Measurements from ENCODE around the gene POLG2. TPM values are rescaled to one million over a fixed set of nuclear protein-coding genes. Genes with fewer than 3 reads are reported as not detected.

The POLG2 gene
- total RNA-seq, 2 experiments from 2014 or later, result 22.9 to 51.1 TPM

DNA sequence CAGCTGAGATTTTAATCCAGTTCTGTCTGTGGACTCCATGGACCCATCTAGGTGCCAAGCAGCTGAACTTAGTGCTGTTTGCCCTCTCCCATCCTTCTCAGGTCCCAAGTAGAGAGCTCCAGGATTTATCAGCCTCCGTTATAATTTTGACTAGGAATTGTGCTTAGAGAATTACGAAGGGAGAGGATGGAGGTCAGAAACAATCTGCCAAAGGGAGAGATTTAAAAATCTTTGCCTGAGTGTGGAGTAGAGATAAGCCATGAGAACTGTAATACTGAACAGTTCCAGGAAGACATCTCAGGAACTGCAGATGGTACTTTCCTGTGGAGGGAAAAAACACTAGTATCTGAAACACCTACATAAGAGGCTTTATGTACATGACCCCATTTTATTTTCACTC, 36.9 kb upstream of the POLG2 start:
- peaks cover 100% of the 10 kb centered on the region for H3K36me3 ChIP-seq (ENCODE audit: insufficient read depth, low read length)
- TF ChIP-seq, protein P1, sequence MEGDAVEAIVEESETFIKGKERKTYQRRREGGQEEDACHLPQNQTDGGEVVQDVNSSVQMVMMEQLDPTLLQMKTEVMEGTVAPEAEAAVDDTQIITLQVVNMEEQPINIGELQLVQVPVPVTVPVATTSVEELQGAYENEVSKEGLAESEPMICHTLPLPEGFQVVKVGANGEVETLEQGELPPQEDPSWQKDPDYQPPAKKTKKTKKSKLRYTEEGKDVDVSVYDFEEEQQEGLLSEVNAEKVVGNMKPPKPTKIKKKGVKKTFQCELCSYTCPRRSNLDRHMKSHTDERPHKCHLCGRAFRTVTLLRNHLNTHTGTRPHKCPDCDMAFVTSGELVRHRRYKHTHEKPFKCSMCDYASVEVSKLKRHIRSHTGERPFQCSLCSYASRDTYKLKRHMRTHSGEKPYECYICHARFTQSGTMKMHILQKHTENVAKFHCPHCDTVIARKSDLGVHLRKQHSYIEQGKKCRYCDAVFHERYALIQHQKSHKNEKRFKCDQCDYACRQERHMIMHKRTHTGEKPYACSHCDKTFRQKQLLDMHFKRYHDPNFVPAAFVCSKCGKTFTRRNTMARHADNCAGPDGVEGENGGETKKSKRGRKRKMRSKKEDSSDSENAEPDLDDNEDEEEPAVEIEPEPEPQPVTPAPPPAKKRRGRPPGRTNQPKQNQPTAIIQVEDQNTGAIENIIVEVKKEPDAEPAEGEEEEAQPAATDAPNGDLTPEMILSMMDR (conservative IDR thresholded peaks at IDR 0.05; ENCODE audit: low read length), result no peak
- TF ChIP-seq EZH2phosphoT487 (IDR thresholded peaks at IDR 0.05; ENCODE audit: borderline replicate concordance, low read depth, low read length), result no peak
- intact Hi-C loops (cut with micrococcal nuclease; ENCODE audit: unreplicated experiment), result no loop called here
- no TSS peak for BruUV-seq (replicated peaks)
- ChIA-PET CTCF (ENCODE audit: unreplicated experiment) (interaction anchor here (0.5 kb wide), 1 partner anchor 399 kb away, joined by 4 read pairs; no protein-coding TSS in a partner anchor), POLR2A (interaction anchor here (0.8 to 1.7 kb wide), 3 partner anchors 12 to 35 kb away, joined by 3 to 6 read pairs (median 4); no protein-coding TSS in a partner anchor)
- H3K4me2 ChIP-seq (ENCODE audit: low read length), result no peak overlapping the region
- H3K4me3 ChIP-seq (ENCODE audit: low read depth, low read length, poor library complexity, severe bottlenecking), result no peak overlapping the region
- no peaks in the 10 kb centered on the region for H3K4me1 ChIP-seq (ENCODE audit: insufficient read depth, low read length, poor library complexity, severe bottlenecking)
- H3K27ac ChIP-seq (ENCODE audit: low read depth, low read length, poor library complexity, severe bottlenecking), result no peak overlapping the region
- DNase-seq (ENCODE audit: low spot score), result no peak
- H3K9me2 ChIP-seq (ENCODE audit: insufficient read depth, low read length), result no peaks in the 10 kb centered on the region
- H4K20me1 ChIP-seq (ENCODE audit: insufficient read depth, low read length), result no peaks in the 10 kb centered on the region
- no peaks in the 10 kb centered on the region for H3K79me2 ChIP-seq (ENCODE audit: insufficient read depth, low read depth, low read length)
- H2AFZ ChIP-seq (ENCODE audit: low read length), result no peak overlapping the region
- no peaks in the 10 kb centered on the region for H3K9me3 ChIP-seq (ENCODE audit: low read length)

DNA sequence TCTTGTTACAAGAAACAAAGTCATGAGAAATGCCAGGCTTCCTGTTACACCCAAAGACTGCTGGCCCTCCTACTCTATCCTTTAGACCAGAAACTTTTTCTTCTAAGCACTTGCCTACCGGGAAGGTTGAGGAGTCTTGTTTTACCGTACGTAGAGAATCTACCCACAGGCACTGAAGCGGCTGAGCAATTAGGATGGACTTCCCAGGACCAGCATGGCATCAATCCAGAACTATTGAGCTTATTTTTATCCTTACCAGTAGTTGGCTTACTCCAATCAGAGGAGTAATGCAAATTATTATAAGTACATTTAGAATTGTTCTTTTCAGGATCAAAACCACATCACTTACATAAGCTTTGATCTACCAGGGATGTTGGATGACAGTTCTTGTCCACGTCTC, 35.6 kb upstream of the POLG2 start:
- CTCF ChIA-PET (ENCODE audit: unreplicated experiment), result no interaction called here
- intact Hi-C loops (cut with micrococcal nuclease; ENCODE audit: unreplicated experiment), result no loop called here

DNA sequence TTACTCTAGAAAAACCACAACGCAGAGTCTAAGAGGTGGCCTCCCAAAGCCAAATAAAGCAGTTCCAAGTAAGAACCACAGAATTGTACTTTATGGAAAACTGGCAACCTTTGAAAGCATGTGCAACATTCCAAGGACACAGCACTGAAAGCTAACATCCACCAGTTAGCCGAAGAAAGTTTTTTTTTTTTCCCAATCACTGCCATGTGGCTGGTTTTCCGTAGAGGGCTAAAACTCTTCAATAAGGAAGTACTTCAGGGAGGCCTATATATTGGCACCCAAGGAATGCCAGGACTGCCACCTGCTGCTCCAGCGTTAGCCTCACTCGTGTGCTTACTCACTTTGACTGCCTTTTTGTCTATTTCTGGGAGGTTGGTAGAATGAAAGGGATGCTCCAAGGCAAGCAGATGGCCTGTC, 35.1 kb upstream of the POLG2 start:
- no peak overlapping the region for H2AFZ ChIP-seq (ENCODE audit: low read length)
- POLR2A ChIA-PET, result no interaction called here
- peaks cover 100% of the 10 kb centered on the region for H3K36me3 ChIP-seq (ENCODE audit: insufficient read depth, low read length)

More for the DNA sequence above, 35.6 kb upstream of the POLG2 start:
- H4K20me1 ChIP-seq (ENCODE audit: insufficient read depth, low read length), result no peaks in the 10 kb centered on the region
- H3K9me3 ChIP-seq (ENCODE audit: low read length), result no peaks in the 10 kb centered on the region
- peaks cover 100% of the 10 kb centered on the region for H3K36me3 ChIP-seq (ENCODE audit: insufficient read depth, low read length)
- no peak overlapping the region for H3K4me3 ChIP-seq (ENCODE audit: low read depth, low read length, poor library complexity, severe bottlenecking)
- TF ChIP-seq, protein P1 (conservative IDR thresholded peaks at IDR 0.05; ENCODE audit: low read length), result no peak
- TF ChIP-seq EZH2phosphoT487 (IDR thresholded peaks at IDR 0.05; ENCODE audit: borderline replicate concordance, low read depth, low read length), result no peak
- no peak overlapping the region for H2AFZ ChIP-seq (ENCODE audit: low read length)
- H3K27ac ChIP-seq (ENCODE audit: low read depth, low read length, poor library complexity, severe bottlenecking), result no peak overlapping the region
- no peak overlapping the region for H3K4me2 ChIP-seq (ENCODE audit: low read length)
- POLR2A ChIA-PET, result interaction anchor here (0.6 to 1.7 kb wide), 4 partner anchors 10 to 425 kb away, joined by 3 to 6 read pairs (median 4); no protein-coding TSS in a partner anchor
- no TSS peak for BruUV-seq (replicated peaks)
- no peaks in the 10 kb centered on the region for H3K9me2 ChIP-seq (ENCODE audit: insufficient read depth, low read length)
- no peak for DNase-seq (ENCODE audit: low spot score)
- no peaks in the 10 kb centered on the region for H3K79me2 ChIP-seq (ENCODE audit: insufficient read depth, low read depth, low read length)
- no peaks in the 10 kb centered on the region for H3K4me1 ChIP-seq (ENCODE audit: insufficient read depth, low read length, poor library complexity, severe bottlenecking)

More for the DNA sequence above, 35.1 kb upstream of the POLG2 start:
- Histone ChIP-seq H3K4me1 (ENCODE audit: insufficient read depth, low read length, poor library complexity, severe bottlenecking) (no peaks in the 10 kb centered on the region), H3K9me2 (ENCODE audit: insufficient read depth, low read length) (no peaks in the 10 kb centered on the region), H3K27ac (ENCODE audit: low read depth, low read length, poor library complexity, severe bottlenecking) (no peak overlapping the region), H3K79me2 (ENCODE audit: insufficient read depth, low read depth, low read length) (no peaks in the 10 kb centered on the region), H3K9me3 (ENCODE audit: low read length) (no peaks in the 10 kb centered on the region), H4K20me1 (ENCODE audit: insufficient read depth, low read length) (no peaks in the 10 kb centered on the region), H3K4me3 (ENCODE audit: low read depth, low read length, poor library complexity, severe bottlenecking) (no peak overlapping the region), H3K4me2 (ENCODE audit: low read length) (no peak overlapping the region)
- BruUV-seq (replicated peaks), result no TSS peak
- intact Hi-C loops (cut with micrococcal nuclease; ENCODE audit: unreplicated experiment), result no loop called here
- TF ChIP-seq, protein P1 (conservative IDR thresholded peaks at IDR 0.05; ENCODE audit: low read length), result no peak
- TF ChIP-seq EZH2phosphoT487 (IDR thresholded peaks at IDR 0.05; ENCODE audit: borderline replicate concordance, low read depth, low read length), result no peak
- DNase-seq (ENCODE audit: low spot score), result no peak
- CTCF ChIA-PET (ENCODE audit: unreplicated experiment), result no interaction called here

All from OCI-LY7 (cell line).